Lower leg skin (tissue), 4 donors: ENCODE data around the gene ZNF133. TPM values are rescaled to one million over a fixed set of nuclear protein-coding genes. Genes with fewer than 3 reads are reported as not detected.
A peak's percentile ranks its signal among the peaks of the same experiment; 100 is the strongest.
"Not testable (repeated sequence)": the region's sequence is repeated elsewhere in the genome, so short reads cannot be mapped to it uniquely, and the experiment has no call there.

Source experiments
- DNase-seq, 2 donors: peaks; one replicate each; pipeline ENCODE4 v3.0.0-alpha.2; 2019; ENCODE audit warnings: low spot score in 2 of 2
- H3K4me3 ChIP-seq: fragments of 200-600 bp; sonication (generic); 2 replicates; pipeline ENCODE4 v1.5.1; 2017; ENCODE audit warnings: mild to moderate bottlenecking, low read depth; ENCODE audit not compliant: poor library complexity, severe bottlenecking
- CTCF ChIP-seq, 3 donors: fragments of 450-650 bp; IDR thresholded peaks; one replicate each; pipeline ENCODE4 v1.5.1; 2016; ENCODE audit warnings: antibody characterized with exemption in 3 of 3, mild to moderate bottlenecking in 3 of 3, moderate library complexity in 2 of 3
- POLR2A ChIP-seq, 2 donors: fragments of 450-650 bp; IDR thresholded peaks; one replicate each; pipeline ENCODE4 v1.6.1; 2016 to 2017; ENCODE audit warnings: antibody characterized with exemption in 2 of 2, mild to moderate bottlenecking in 1 of 2, moderate library complexity in 1 of 2
- WGBS, 2 donors: methylation state at CpG; one replicate each; pipeline ENCODE4 v1.1.5; 2018; 5-methylcytosine and 5-hydroxymethylcytosine counted together
- intact Hi-C: fragments of 100-400 bp; cut with DNase I; formaldehyde crosslinking; loops from one replicate; pipeline ENCODE4 v1.15.0; 2023; ENCODE audit warnings: low total_unique reads
- total RNA-seq, 4 donors: library from RNA; depleted of rRNA; stranded (reverse); fragments of >200 nt; gene quantifications; one replicate each; pipeline ENCODE4 v1.1.0, GENCODE V29; 2016

The ZNF133 gene
- total RNA-seq, 4 donors from 2014 or later: 14.3 to 27.8 (median 23.7) TPM

- H3K4me3 ChIP-seq: no peak overlapping the region
- no peak for TF ChIP-seq CTCF (IDR thresholded peaks at IDR 0.05)
- no peak for TF ChIP-seq POLR2A (IDR thresholded peaks at IDR 0.05)
- intact Hi-C loops: no loop called here
- no peak for DNase-seq
Measured at GRCh38 chr20:18273738-18274137, 14.6 kb upstream of the ZNF133 start.

- DNase-seq, intact Hi-C loops, H3K4me3 ChIP-seq: not testable (repeated sequence)
- 92 to 93% methylated on average over 7 of the region's 7 CpGs for WGBS, 2 donors
Measured at GRCh38 chr20:18275960-18276359, 12.4 kb upstream of the ZNF133 start.

GRCh38 chr20:18276821-18277220 lies 11.5 kb upstream of the ZNF133 start:
- intact Hi-C loops: no loop called here
- WGBS, 2 donors: 13 to 17% methylated on average over 12 of the region's 12 CpGs
- TF ChIP-seq POLR2A (IDR thresholded peaks at IDR 0.05): no peak
- no peak for TF ChIP-seq CTCF (IDR thresholded peaks at IDR 0.05)
- peak in 1 of 2 donors; percentile 65 for DNase-seq
- H3K4me3 ChIP-seq: no peak overlapping the region

GRCh38 chr20:18279242-18279641 lies 9.1 kb upstream of the ZNF133 start:
- WGBS, 2 donors: 66 to 68% methylated on average over 2 of the region's 2 CpGs
- H3K4me3 ChIP-seq: no peak overlapping the region
- TF ChIP-seq CTCF (IDR thresholded peaks at IDR 0.05) (no peak), POLR2A (IDR thresholded peaks at IDR 0.05) (no peak)
- DNase-seq: no peak
- intact Hi-C loops: no loop called here

- H3K4me3 ChIP-seq: no peak overlapping the region
- WGBS, 2 donors: 80 to 84% methylated on average over 3 of the region's 3 CpGs
- DNase-seq: no peak
- intact Hi-C loops: no loop called here
- no peak for TF ChIP-seq CTCF (IDR thresholded peaks at IDR 0.05)
- TF ChIP-seq POLR2A (IDR thresholded peaks at IDR 0.05): no peak
Measured at GRCh38 chr20:18284805-18285533, 3.4 kb upstream of the ZNF133 start.

GRCh38 chr20:18287546-18287914 lies 797 bp upstream of the ZNF133 start:
- TF ChIP-seq POLR2A (IDR thresholded peaks at IDR 0.05) (no peak), CTCF (IDR thresholded peaks at IDR 0.05) (no peak)
- DNase-seq: no peak
- intact Hi-C loops: no loop called here
- WGBS, 2 donors: 4 to 6% methylated on average over 11 of the region's 11 CpGs
- H3K4me3 ChIP-seq: peak overlapping the region; percentile 80
